Stimulated activated CD8-positive, alpha-beta memory T cell treated with anti-CD3 and anti-CD28 coated beads, Interleukin-12 subunit alpha, Interleukin-12 subunit beta, amount 100 ng/mL, for 24 hours (primary cell): ENCODE results near the gene ENTPD8.

Experiments used
- DNase-seq: peaks from one replicate; pipeline ENCODE4 v3.0.0-alpha.2; 2020; ENCODE audit errors: extremely low read depth

The ENTPD8 gene

GRCh38 chr9:137447722-137448601, 6.8 kb upstream of the ENTPD8 start:
- DNase-seq: no peak

- DNase-seq: no peak
Measured at GRCh38 chr9:137446851-137447471, 5.8 kb upstream of the ENTPD8 start.

- no peak for DNase-seq
Measured at GRCh38 chr9:137445930-137446431, 4.8 kb upstream of the ENTPD8 start.

- peak; percentile 65 for DNase-seq
Measured at GRCh38 chr9:137445275-137445807, 4.2 kb upstream of the ENTPD8 start.

- no peak for DNase-seq
Measured at GRCh38 chr9:137444106-137444790, 3.1 kb upstream of the ENTPD8 start.

GRCh38 chr9:137441935-137442321, 771 bp upstream of the ENTPD8 start:
- DNase-seq: no peak

- no peak for DNase-seq
Measured at GRCh38 chr9:137439158-137439714, 1.9 kb downstream of the ENTPD8 start.

GRCh38 chr9:137438591-137439157, 2.5 kb downstream of the ENTPD8 start:
- DNase-seq: no peak

- DNase-seq: no peak
Measured at GRCh38 chr9:137437691-137438590, 3.2 kb downstream of the ENTPD8 start.

- DNase-seq: no peak
Measured at GRCh38 chr9:137436761-137437600, 4.2 kb downstream of the ENTPD8 start.

GRCh38 chr9:137435980-137436760, 5.0 kb downstream of the ENTPD8 start:
- no peak for DNase-seq

GRCh38 chr9:137435381-137435891, 5.7 kb downstream of the ENTPD8 start:
- no peak for DNase-seq

GRCh38 chr9:137434498-137435380, 6.4 kb downstream of the ENTPD8 start:
- DNase-seq: no peak

GRCh38 chr9:137433916-137434431, 7.2 kb downstream of the ENTPD8 start:
- DNase-seq: no peak

GRCh38 chr9:137433349-137433915, 7.7 kb downstream of the ENTPD8 start:
- no peak for DNase-seq

- DNase-seq: no peak
Measured at GRCh38 chr9:137432687-137433348, 8.3 kb downstream of the ENTPD8 start.
